Stimulated activated CD4-positive, alpha-beta T cell treated with anti-CD3 and anti-CD28 coated beads, Interleukin-12 subunit alpha, Interleukin-12 subunit beta, amount 100 ng/mL, for 4 hours (primary cell): ENCODE data around the gene ATP6V1C2.
"Not testable (repeated sequence)": the region's sequence is repeated elsewhere in the genome, so short reads cannot be mapped to it uniquely, and the experiment has no call there.

ENCODE experiments used
- DNase-seq: peaks from one replicate; pipeline ENCODE4 v3.0.0-alpha.2; 2020

The ATP6V1C2 gene

DNA sequence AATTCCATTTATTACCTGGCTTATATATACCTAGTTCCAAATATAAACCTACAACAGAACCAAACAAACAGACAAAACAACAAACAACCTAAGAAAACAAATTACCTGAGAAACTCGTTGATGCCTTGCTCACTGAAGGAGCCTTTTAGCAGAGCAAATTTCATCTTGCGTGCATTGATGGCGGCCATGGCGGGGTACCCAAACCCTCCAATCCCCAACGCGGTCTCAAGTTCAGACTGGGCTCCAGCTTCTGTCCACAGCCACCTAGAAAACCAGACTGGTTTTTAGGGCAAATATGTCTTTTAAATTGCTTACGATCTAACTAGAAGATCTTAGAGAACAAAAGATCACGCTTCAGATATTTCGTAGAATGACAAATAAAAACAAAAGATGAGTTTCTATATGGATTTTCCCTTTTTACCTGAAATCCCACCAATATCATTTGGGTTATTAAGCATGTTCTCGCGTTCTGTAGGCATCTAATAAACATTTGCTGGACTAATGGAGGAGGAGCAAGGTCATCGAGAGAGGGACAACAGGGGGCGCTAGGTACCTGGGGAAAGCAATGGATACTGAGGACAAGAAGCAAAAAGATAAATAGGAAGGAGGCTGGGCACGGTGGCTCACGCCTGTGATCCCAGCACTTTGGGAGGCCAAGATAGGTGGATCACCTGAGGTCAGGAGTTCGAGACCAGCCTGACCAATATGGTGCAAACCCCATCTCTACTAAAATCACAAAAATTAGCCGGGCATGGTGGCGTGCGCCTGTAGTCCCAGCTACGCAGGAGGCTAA lies 65.9 kb downstream of the ATP6V1C2 start:
- DNase-seq, result peak; percentile 25

DNA sequence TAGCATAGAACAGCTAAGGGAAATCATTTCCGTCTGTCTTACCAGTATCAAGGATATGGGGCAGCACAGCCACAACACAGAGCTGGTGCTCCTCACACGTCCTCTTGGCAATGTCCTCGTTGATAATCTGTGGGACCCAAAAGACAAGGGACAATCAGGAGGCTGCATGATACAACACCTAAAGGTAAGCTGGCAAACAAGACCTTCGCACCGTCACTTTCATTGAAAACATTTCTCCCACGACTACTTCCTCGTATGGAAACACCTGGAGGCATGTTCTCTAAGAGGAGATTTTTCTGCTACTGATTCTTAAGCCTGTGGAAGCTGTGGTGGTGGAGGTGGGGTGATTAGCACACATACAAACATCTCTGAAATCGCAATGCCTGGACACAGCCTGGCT lies 67.4 kb downstream of the ATP6V1C2 start:
- no peak for DNase-seq

DNA sequence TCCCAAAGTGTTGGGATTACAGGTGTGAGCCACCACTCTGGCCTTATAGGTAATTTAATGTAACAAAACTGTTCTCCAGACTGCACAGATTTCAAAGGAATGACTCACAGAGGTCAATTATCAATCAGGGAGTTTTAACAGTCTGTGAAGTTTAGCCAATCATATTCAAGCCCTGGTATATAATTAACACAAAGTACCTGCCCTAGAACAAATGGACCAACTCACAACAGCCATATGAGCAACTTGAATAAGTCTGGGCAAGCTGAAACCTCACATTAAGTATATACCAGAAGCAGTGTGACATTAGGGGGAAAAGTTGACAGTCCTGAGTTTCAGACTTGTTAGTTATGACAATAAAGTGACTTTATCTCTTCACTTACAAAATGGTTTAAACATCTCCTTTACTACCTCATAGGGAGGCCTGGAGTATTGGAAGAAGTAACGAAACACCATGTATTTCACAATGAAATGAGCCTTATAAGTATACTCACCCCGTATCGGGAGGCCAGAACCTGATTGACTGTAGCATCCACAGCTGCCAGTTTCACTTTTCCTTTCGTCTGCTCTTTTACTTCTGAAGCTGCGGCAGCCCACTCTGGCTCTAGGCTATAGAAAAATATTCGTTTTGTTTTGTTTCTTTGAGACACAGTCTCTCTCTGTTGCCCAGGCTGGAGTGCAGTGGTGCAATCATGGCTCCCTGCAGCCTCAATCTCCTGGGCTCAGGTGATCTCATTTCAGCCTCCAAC lies 69.0 kb downstream of the ATP6V1C2 start:
- DNase-seq, result no peak

DNA sequence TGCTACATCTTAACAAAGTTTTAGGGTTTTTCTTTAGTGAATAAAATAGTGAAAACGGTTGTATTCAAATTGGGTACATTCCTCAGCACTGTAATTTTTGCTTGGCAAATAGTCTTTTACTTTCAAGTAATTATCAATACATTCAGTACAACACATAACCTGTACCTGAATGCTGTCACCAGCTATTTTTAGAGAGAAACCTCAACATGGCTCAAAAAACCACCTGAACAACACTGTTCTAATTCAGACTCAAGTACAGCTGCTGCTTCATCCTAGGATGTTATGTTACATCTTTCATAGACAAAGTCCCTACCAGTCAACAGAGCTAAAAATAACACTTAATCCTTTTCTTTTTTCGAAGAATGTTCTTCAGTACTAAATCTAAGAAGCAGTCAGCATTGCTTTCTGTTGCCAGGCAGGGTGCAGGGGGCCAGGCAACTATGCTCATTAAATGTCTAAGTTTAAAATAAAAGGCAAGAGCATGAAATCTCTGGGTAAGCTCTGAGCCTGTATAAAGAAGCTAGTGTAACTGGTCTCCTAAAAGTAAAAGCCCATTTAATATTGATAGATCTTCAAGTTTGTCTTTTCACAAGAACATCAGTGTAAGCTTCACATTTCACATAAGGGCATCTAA lies 70.7 kb downstream of the ATP6V1C2 start:
- DNase-seq, result no peak

DNA sequence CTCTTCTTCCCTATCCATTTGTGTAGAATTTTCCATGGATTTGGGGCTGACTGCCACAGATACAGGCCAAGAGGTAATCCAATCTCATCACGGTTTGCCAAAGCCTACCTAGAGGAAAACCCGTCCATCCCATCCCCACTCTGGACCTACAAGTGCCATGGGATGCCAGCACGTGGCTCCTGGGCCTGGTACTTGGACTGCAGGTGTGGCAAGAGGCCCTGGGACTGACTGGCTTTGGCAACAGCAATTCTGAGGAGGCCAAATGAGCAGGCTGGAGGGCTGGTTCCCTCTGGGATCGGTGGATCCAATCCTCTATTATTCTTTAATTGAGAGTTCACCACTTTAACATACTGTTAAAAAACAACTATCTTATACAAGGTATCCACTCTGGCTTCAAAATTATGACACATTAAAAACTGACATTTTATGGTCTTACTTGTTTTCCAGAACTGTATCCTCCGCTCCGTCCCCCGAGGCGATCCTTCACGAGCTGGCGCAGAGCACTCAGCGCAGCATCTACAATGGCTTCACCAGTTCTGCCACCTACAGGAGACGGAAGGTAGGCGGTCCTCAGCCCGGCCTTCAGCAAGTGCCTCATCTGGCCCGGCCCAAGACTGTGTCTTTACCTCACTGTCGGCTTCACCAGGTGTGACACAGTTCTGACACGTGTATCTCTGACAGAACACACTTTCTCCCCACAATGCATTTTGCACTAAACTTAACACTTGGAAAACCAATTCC lies 71.4 kb downstream of the ATP6V1C2 start:
- DNase-seq, result no peak

DNA sequence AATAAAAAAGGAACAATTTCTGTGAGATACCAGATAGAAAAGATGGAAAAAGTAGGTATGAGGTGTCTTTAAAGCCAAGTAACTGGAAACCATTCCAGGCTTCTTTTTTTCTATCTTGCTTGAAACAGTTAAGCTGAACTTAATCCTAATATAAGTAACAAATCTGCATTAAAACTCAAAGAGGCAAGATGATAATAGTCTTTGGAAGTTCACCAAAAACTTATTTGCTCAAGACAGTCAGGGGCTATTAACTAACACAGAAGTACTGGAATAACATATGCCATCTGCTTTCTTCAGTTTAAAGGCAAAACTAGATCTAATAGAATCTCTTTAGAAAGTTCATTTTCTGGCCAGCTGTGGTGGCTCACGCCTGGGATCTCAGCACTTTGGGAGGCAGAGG lies 72.4 kb downstream of the ATP6V1C2 start:
- DNase-seq, result no peak

DNA sequence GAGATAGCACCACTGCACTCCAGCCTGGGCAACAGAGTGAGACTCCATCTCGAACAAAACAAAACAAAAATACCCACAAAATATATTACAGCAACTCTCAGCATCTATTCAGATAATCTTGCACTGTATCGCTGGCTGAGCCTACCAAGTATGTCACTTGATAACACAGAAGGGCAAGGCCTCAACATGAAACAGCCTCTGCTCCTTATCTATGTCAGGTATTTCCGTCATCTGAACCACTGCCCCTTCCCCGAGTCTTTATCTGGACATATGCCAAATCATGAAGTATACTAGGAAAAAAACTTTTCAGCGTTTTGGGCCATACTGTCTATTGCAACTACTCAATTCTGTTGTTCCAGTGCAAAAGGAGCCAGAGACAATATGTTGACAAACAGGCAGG lies 73.4 kb downstream of the ATP6V1C2 start:
- DNase-seq, result no peak

DNA sequence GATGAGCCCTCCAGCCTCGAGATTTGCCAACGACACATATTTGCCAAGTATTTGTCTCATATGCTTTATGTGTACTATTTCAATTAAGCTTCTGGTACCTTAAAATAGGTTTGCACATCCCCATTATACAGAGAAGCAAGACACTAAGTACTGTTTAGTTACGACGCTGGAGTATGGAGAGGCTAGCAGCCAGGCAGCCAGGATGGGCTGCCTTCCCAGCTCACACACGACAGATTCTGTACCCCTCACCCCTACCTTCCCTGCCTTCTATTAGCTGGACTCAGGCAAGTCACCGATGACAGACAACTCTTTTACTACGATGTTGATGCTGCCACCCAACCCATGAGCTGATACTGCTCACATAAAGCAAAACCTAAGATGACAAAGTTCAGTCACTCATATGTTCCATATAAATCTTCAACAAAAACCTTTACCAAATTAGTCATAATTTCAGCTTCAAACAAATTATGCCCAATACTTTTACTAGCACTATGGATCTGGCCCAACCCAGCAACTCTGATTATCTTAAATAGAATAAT lies 74.1 kb downstream of the ATP6V1C2 start:
- no peak for DNase-seq

DNA sequence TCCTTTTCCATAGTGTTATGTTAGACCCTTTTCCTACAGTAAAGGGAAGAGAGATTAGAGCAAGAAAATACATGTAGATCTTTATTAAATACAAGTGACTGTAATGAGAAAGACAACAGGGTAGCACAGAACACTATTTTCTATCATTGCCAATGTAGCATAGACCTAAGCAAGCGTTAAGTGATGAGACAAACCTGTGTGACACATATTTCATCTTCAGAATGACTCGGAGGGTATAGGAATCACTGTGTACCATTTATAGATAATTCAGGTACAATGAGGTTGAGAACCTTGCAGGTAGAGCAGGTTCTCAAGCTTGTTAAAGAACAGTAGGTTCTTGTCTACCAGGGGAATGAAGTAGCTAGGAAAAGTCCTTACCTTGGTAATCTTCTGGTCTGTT lies 75.3 kb downstream of the ATP6V1C2 start:
- no peak for DNase-seq

DNA sequence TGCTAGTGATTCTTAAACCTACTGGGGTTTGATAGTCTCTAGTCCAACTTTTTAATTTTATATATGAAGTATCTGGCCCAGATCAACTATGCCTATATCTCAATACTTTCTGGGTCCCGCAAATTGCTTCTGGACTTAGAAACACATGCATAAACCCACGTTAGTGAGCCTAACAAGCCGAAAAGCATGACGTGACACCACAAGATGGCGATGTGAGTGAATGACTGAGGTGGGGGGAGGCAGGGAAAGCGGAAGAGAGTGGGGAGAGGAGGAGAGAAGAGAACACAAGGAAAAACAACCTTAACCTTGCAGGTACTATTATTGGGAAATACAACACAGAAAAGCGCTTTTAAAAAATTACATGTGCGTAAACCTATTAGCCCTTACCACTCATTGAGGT lies 77.4 kb downstream of the ATP6V1C2 start:
- no peak for DNase-seq

DNA sequence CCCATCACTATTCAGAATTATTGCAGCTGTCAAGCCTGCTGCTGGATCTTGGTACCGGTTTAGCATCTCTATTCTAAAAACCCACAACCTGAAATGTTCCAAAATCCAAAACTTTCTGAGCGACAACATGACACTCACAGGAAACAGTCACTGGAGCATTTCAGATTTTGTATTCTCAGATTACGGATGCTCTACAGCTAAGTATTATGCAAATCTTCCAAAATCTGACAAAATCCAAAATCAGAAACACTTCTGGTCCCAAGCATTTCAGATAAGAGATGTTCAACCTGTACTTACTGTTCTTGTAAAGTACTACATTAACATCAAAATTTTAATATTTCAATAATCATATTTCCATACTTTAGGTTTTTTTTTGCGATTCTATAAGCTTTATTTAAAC lies 78.7 kb downstream of the ATP6V1C2 start:
- no peak for DNase-seq

DNA sequence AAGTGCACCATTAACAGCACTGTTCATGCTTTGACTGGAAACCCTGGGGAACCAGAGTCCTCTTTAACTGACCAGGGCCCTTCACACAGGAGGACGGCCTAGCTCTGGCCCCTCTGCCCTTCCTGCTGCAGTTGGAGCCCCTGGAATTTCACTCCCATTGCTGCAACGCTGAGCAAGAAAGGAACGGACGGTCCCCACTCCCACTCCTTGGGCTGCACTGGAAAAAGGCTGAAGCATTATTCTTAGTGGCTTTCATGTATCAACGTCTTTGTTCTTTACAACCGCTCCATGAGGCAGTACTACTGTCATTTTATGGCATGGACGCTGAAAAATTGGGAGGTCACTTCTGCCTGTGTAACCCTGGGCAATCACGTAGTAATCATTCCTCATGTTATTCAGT lies 81.2 kb downstream of the ATP6V1C2 start:
- no peak for DNase-seq

DNA sequence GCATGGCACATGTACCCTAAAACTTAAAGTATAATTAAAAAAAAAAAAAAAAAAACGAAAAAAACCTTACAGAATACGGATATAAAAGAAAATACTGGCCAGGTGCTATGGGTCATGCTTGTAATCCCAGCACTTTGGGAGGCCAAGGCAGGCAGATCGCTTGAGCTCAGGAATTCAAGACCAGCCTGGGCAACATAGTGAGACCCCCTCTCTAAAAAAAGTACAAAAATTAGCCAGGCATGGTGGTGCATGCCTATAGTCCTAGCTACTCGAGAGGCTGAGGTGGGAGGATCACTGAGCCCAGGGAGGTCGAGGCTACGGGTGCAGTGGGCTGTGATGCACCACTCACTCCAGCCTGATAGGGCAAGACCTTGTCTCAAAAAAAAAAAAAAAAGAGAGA lies 84.6 kb downstream of the ATP6V1C2 start:
- not testable (repeated sequence) for DNase-seq

DNA sequence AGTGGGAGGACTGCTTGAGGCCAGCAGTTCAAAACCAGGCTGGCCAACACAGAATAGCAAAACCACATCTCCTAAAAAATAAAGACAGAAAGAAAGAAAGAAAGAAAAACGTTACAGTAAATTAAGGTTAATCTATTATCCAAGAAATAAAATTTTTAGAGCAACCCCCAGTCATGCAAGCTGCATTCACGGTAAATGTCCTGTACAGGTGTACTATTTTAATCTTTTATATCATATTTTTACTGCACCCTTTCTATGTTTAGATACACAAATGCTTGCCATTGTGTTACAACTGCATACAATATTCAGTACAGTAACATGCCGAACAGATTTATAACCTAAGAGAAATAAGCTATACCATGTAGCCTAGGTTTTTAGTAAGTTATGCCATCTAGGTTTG lies 85.1 kb downstream of the ATP6V1C2 start:
- DNase-seq, result no peak

DNA sequence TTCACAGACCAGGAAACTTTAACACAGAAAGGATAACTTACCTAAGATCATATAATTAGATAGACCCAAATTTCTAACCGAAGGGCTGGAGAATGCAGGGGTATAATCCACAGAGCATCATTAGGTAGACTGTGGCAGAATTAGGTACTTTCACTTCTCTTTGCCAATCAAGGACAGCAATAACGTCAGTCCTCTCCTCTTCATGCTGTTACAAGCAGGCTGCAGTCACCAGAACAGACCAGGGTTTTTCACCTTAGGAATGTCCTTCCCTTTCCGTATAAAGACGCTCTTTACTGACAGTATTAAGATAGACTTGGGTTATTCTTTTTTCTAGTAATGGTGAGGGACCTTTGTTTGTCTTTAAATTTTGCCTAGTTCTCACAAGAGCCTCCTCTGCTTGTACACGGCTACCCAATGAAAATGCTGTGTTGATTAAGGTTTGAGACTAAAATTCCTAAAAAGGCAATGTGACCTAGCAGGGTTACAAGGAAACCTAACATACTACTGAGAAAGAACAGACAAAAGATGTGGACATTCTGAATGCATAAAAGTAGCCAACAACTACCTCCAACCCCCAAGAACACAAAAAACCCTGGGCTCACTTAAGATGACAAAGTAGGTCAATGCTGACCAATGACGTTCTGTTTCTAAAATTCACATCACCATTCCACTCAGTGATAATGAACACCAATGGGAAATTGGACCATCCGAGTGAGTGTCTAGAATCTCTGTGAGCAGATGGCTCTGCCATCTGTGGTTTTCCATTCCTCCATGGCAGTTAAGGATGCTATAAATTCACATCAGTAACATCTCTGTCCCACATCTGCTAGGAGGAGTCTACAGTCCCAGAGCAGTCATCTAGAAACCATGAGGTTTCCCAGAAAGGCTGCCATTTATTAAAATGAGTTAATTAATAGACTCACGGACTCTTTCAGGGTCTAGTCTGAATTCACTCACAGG lies 89.1 kb downstream of the ATP6V1C2 start:
- DNase-seq, result no peak

DNA sequence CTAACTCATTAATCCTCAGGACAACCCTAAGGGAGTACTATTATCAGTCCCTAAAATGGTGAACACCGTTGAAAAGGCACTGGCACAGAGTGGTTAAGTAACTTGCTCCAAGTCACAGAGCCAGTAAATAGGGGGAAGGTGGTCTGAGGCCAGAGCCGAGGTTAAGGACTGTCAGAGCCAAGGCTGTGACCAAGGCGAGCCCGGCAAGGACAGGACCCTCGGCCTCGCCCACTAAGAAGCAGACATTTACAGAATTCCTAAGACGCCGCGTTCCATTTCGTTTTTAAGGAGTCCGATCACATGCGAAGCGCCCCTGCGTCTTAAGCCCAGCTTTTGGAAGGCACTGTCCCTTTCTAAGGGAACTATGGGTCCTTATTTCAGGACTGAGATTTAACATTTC lies 90.1 kb downstream of the ATP6V1C2 start:
- no peak for DNase-seq

DNA sequence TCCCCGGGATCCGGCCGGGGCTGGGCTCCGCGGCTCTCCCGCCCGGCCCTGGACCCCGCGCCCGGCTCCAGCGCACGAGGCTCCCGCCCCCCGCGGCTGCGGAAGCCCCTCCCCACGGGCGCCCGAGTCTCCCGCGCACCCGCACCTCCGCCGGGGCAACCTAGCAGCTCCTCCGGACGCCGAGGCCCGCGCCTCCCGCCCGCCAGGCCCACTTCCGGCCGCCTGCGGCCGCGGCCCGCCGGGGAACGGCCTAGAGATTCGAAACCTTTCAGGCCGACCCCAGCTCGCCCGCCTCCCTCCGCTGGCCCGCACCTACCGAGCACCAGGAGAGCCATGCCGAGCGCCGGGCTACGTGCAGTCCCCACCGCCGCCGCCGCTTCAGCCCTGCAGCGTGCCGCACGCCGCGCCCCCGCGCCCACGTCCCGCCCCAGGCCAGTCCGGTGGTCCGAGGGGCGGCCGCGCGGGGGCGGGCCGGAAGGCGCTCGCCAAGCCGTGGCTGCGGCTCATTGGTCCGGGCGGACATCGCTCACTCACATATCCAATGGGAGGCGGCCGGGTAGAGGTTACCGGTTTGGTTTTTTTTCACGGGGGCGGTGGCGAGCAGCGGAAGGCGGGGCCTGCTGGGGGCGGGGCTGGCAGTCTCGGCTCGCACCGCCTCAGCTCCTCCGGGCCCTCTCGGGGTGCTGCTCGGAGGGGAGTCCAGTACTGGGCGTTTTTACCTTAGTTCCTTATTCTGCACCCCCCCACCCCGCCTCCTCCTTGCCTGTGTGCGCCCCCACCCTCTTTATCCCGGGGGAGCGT lies 91.1 kb downstream of the ATP6V1C2 start, which contains the start of gene PDIA6:
TSS of gene PDIA6 (minus strand) at position 424 of the 801 bp plus-strand sequence. CDS start at position 335, 89 bp downstream.
- DNase-seq, result peak; percentile 93

DNA sequence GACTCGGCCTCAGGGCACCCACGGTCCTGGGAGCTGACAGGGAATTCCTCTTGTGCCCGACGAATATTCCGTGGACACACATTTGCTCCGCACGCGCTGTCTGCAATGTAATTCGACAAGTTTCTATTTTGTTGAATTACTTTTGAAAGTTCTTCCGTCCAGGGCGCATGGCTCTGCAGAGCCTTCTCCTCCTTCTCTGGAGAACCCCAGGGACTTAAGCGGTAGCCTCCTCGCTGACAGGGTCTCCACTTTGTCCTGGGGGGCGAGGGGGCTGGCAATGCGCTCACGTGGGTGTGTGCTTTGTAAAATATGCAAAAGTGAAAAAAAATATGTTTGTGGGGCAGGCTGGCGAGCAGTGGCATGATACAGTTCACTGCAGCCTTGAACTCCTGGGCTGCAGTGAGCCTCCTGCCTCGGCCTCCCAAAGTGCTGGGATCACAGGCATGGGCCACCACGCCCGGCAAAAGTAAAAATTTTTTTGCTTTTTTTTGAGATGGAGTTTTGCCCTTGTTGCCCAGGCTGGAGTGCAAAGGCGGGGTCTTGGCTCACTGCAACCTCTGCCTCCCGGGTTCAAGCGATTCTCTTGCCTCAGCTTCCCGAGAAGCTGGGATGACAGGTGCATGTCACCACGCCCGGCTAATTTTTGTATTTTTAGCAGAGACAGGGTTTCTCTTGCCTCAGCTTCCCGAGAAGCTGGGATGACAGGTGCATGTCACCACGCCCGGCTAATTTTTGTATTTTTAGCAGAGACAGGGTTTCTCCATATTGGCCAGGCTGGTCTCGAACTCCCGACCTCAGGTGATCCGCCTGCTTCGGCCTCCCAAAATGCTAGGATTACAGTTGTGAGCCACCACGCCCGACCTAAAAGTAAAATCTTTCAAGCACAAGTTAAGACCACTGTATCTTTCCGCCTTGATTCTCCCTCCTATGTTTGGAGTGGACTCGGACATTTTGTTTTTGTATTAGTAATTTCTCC lies 92.0 kb downstream of the ATP6V1C2 start:
- not testable (repeated sequence) for DNase-seq

DNA sequence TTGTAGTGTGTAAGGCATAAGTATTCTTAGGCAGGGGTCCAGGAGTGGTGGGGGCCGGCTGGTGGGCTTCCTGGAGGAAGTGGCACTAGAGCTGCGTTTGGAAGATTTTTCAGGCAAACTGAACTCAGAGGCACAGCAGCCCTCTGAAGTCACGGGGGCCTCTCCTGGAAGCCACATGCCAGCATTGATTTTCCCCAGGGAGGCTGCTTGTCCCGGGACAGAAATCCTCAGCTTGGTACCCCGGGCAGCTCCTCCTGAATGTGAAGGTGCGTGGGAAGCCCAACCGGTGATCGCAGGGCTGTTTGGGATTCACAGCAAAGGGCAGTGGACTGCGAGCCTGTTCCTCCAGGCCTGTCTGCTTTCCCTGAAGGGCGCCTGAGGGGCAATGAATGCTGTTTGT lies 92.7 kb downstream of the ATP6V1C2 start:
- no peak for DNase-seq
